Testis (tissue), 3 donors: ENCODE data around the gene DNAJC15. TPM values are rescaled to one million over a fixed set of nuclear protein-coding genes. Genes with fewer than 3 reads are reported as not detected.

ENCODE experiments used
- DNase-seq: peaks from one replicate; pipeline ENCODE4 v3.0.0-alpha.2; 2019
- H3K27ac ChIP-seq, 2 donors: fragments of 200-600 bp; sonication (generic); one replicate each; pipeline ENCODE4 v1.5.1; 2019
- H3K27me3 ChIP-seq: fragments of 200-600 bp; sonication (generic); one replicate; pipeline ENCODE4 v1.5.1; 2019
- H3K36me3 ChIP-seq: fragments of 200-600 bp; sonication (generic); one replicate; pipeline ENCODE4 v1.5.1; 2017; ENCODE audit warnings: low read depth; ENCODE audit errors: missing control alignments
- H3K4me1 ChIP-seq: fragments of 200-600 bp; sonication (generic); one replicate; pipeline ENCODE4 v1.5.1; 2019
- H3K4me3 ChIP-seq, 2 donors: fragments of 200-600 bp; sonication (generic); one replicate each; pipeline ENCODE4 v1.5.1; 2017 to 2019
- H3K9me3 ChIP-seq: fragments of 200-600 bp; sonication (generic); one replicate; pipeline ENCODE4 v1.5.1; 2017
- POLR2A ChIP-seq: fragments of 450-650 bp; IDR thresholded peaks from one replicate; pipeline ENCODE4 v1.6.1; 2017; ENCODE audit warnings: antibody characterized with exemption, mild to moderate bottlenecking, moderate library complexity
- WGBS, 2 donors: methylation state at CpG; one replicate each; pipeline ENCODE4 v1.1.5; 2018; 5-methylcytosine and 5-hydroxymethylcytosine counted together
- intact Hi-C: fragments of 100-400 bp; cut with DNase I; formaldehyde crosslinking; loops from one replicate; pipeline ENCODE4 v1.15.1; 2023; ENCODE audit warnings: low total_unique reads
- polyA plus RNA-seq: library from polyadenylated mRNA; stranded (reverse); fragments of 350-450 nt; fragmentation: Illumina TruSeq; extraction: RNeasy Lipid Tissue Mini Kit (QIAGEN cat#74804); gene quantifications from one replicate; pipeline ENCODE4 v1.2.3, GENCODE V29; 2014; ENCODE audit warnings: low read depth, low replicate concordance; ENCODE audit not compliant: insufficient read depth
- total RNA-seq, 2 donors: library from RNA; depleted of rRNA; stranded (reverse); fragments of >200 nt; gene quantifications; one replicate each; pipeline ENCODE4 v1.2.3, GENCODE V29; 2016
- TF ChIP-seq, protein P1 (sequence below), 3 experiments: fragments of 450-650 bp in 2 of 3; fragments of 200-600 bp in 1 of 3; sonication (generic) in 1 of 3; IDR thresholded peaks; one replicate each; pipeline ENCODE4 v1.5.1; 2016 to 2019; ENCODE audit warnings: antibody characterized with exemption in 3 of 3, mild to moderate bottlenecking in 2 of 3, moderate library complexity in 1 of 3

DNAJC15 gene
- total and polyA plus RNA-seq, 3 donors from 2014 or later = 11.8 to 49.8 (median 17.2) TPM

DNA sequence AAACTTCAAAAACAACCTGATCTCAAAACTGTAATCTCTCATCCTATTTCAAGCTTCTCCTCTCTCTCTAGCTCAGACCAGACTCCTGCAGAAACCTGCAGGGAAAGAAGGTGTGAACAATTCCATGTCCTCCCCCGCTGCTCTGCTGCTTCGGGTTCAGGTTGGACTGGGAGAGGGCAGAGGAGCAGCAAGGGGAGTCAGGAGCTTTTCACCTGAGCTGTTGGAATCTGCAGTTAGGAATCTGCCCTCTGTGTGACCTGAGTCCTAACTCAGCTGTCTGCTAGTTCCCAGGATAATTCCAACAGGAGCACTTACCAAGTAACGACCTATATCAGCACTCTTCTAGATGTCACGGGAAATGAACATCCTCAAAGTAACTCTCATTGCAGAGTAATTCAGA lies 118.3 kb downstream of the DNAJC15 start:
- TF ChIP-seq, protein P1, sequence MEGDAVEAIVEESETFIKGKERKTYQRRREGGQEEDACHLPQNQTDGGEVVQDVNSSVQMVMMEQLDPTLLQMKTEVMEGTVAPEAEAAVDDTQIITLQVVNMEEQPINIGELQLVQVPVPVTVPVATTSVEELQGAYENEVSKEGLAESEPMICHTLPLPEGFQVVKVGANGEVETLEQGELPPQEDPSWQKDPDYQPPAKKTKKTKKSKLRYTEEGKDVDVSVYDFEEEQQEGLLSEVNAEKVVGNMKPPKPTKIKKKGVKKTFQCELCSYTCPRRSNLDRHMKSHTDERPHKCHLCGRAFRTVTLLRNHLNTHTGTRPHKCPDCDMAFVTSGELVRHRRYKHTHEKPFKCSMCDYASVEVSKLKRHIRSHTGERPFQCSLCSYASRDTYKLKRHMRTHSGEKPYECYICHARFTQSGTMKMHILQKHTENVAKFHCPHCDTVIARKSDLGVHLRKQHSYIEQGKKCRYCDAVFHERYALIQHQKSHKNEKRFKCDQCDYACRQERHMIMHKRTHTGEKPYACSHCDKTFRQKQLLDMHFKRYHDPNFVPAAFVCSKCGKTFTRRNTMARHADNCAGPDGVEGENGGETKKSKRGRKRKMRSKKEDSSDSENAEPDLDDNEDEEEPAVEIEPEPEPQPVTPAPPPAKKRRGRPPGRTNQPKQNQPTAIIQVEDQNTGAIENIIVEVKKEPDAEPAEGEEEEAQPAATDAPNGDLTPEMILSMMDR (IDR thresholded peaks at IDR 0.05) = no peak
- no peak for TF ChIP-seq POLR2A
- no peak for DNase-seq
- H3K9me3 ChIP-seq = no peaks in the 10 kb centered on the region
- no peaks in the 10 kb centered on the region for H3K27me3 ChIP-seq
- no peaks in the 10 kb centered on the region for H3K36me3 ChIP-seq
- intact Hi-C loops = no loop called here
- H3K4me3 ChIP-seq = no peak overlapping the region
- 85 to 89% methylated on average over 4 of the region's 4 CpGs for WGBS, 2 donors
- no peaks in the 10 kb centered on the region for H3K4me1 ChIP-seq
- H3K27ac ChIP-seq = no peak overlapping the region

- TF ChIP-seq, protein P1 (IDR thresholded peaks at IDR 0.05) = no peak
- TF ChIP-seq POLR2A = no peak
- 60 to 64% methylated on average over 3 of the region's 3 CpGs for WGBS, 2 donors
These were observed 120.2 kb downstream of the DNAJC15 start for GRCh38 chr13:43143591-43143990.

DNA sequence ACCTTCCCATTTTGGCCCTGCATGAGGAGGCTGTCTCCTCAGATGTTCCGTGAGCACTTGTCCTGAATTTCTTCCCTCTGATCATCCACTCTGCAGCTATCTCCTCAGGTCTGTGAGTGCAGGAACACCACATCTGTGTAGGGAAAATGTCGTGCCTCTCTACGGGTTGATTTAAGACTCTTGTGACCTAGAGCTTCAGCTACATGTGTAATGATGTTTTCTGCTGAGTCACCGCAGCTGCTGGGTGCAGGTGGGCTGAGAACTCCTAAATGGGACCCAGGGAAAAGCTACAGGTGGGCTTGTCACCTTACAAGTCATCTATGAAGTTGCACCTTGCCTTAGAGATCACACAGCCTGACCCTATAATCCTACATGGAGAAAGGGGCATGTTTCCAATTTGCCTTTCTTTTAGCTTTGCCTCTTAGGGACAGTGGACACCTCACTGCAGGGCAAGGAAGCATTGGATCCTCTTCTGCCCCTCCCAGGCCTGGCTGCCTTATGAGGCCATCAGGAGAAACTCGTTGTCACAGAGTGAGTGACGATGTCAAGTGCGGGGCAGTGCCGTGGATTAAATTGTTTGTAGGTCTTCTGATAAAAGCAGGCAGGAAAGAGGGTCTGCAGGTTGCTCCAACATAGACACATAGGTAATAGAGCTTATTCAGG lies 122.3 kb downstream of the DNAJC15 start:
- intact Hi-C loops = no loop called here
- no peak for DNase-seq

More at GRCh38 chr13:43143591-43143990, 120.2 kb downstream of the DNAJC15 start:
- no peak for DNase-seq
- H3K27ac ChIP-seq = no peak overlapping the region
- H3K4me1 ChIP-seq = no peaks in the 10 kb centered on the region
- intact Hi-C loops = no loop called here
- no peak overlapping the region for H3K4me3 ChIP-seq
- H3K9me3 ChIP-seq = no peaks in the 10 kb centered on the region
- H3K27me3 ChIP-seq = no peaks in the 10 kb centered on the region
- H3K36me3 ChIP-seq = no peaks in the 10 kb centered on the region

GRCh38 chr13:43146400-43146799 lies 123.0 kb downstream of the DNAJC15 start:
- H3K4me3 ChIP-seq = no peak overlapping the region
- no peak for TF ChIP-seq POLR2A
- TF ChIP-seq, protein P1 (IDR thresholded peaks at IDR 0.05) = no peak
- H3K27me3 ChIP-seq = no peaks in the 10 kb centered on the region
- H3K4me1 ChIP-seq = no peaks in the 10 kb centered on the region
- DNase-seq = no peak
- no peak overlapping the region for H3K27ac ChIP-seq
- intact Hi-C loops = no loop called here
- no peaks in the 10 kb centered on the region for H3K9me3 ChIP-seq
- WGBS, 2 donors = 39 to 58% methylated on average over 3 of the region's 3 CpGs
- no peaks in the 10 kb centered on the region for H3K36me3 ChIP-seq

More for the DNA sequence above, 122.3 kb downstream of the DNAJC15 start:
- Histone ChIP-seq H3K36me3 (no peaks in the 10 kb centered on the region), H3K4me3 (no peak overlapping the region), H3K4me1 (no peaks in the 10 kb centered on the region), H3K27ac (no peak overlapping the region), H3K27me3 (no peaks in the 10 kb centered on the region), H3K9me3 (no peaks in the 10 kb centered on the region)
- TF ChIP-seq, protein P1 (IDR thresholded peaks at IDR 0.05) = no peak
- TF ChIP-seq POLR2A = no peak
- 76 to 83% methylated on average over 8 of the region's 8 CpGs for WGBS, 2 donors
